ENCODE data around the gene TRIM71.
"Not testable (repeated sequence)": the region's sequence is repeated elsewhere in the genome, so short reads cannot be mapped to it uniquely, and the experiment has no call there.

DNA sequence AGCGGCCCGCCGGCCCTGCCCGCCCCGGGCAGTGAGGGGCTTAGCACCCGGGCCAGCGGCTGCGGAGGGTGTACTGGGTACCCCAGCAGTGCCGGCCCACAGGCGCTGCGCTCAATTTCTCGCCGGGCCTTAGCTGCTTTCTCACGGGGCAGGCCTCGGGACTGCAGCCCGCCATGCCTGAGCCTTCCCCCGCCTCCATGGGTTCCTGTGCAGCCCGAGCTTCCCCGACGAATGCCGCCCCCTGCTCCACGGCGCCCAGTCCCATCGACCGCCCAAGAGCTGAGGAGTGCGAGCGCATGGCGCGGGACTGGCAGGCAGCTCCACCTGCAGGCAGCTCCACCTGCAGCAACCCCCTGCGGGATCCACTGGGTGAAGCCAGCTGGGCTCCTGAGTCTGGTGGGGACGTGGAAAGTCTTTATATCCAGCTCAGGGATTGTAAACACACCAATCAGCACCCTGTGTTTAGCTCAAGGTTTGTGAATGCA lies 85.1 kb downstream of the TRIM71 start:
- TF ChIP-seq POLR2A (IDR thresholded peaks at IDR 0.05; ENCODE audit: low read length); GATA1 (IDR thresholded peaks at IDR 0.05; ENCODE audit: low read depth, low read length): not testable (repeated sequence)
